Stimulated activated CD4-positive, alpha-beta T cell treated with anti-CD3 and anti-CD28 coated beads, Interleukin-2, amount 100 ng/mL, for 4 hours (primary cell): ENCODE results near the gene TOR1A.
"Not testable (repeated sequence)": the region's sequence is repeated elsewhere in the genome, so short reads cannot be mapped to it uniquely, and the experiment has no call there.

Experiments
- DNase-seq: peaks from one replicate; pipeline ENCODE4 v3.0.0-alpha.2; 2020; ENCODE audit warnings: low read depth

Gene TOR1A

GRCh38 chr9:129781131-129781530 lies 42.8 kb downstream of the TOR1A start:
- no peak for DNase-seq

GRCh38 chr9:129779560-129780190 lies 44.3 kb downstream of the TOR1A start:
- no peak for DNase-seq

DNA sequence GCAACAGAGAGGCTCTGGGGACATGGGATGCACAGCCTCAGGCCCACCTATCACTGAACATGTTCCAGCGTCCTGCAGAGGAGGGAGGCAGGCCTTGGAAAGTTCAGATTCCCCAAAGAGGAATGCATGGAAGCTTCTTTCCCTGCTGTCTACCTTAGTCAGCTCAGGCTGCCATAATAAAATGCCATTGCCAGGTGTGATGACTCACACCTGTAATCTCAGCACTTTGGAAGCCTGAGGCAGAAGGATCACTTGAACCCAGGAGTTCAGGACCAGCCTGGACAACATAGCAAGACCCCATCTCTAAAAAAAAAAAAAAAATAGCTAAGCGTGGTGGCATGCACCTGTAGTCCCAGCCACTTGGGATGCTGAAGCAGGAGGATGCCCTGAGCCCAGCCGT lies 45.5 kb downstream of the TOR1A start:
- DNase-seq: no peak

DNA sequence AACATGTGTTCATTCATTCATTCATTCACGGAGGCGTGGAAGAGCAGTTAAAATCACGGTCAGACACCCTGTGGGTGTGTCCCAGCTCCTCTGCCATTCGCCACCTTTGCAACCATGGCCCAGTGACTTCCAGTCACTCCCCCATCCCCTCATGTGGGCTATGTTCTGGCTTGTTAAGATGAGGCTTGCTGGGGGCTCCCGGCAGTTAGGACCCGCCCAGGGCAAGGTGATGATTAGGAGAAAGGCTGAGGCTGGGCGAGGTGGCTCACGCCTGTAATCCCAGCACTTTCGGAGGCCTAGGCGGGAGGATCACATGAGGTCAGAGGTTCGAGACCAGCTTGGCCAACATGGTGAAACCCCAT lies 46.2 kb downstream of the TOR1A start:
- no peak for DNase-seq

- DNase-seq: no peak
Measured at GRCh38 chr9:129776938-129777768, 46.8 kb downstream of the TOR1A start.

GRCh38 chr9:129776566-129776937 lies 47.4 kb downstream of the TOR1A start:
- no peak for DNase-seq

DNA sequence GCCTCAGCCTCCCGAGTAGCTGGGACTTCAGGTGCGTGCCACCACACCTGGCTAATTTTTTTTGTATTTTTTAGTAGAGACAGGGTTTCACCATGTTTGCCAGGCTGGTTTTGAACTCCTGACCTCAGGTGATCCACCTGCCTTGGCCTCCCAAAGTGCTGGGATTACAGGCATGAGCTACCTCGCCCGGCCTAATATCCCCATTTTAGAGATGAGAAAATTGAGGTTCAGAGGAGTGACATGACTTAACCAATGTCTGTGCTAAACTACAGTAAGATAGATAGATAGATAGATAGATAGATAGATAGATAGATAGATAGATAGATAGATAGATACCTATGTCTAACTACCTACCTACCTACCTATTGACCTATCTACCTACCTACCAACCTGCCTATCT lies 47.8 kb downstream of the TOR1A start:
- DNase-seq: not testable (repeated sequence)

- DNase-seq: no peak
Measured at GRCh38 chr9:129775448-129775798, 48.5 kb downstream of the TOR1A start.

- no peak for DNase-seq
Measured at GRCh38 chr9:129774791-129775447, 49.0 kb downstream of the TOR1A start.

- no peak for DNase-seq
Measured at GRCh38 chr9:129773262-129774048, 50.5 kb downstream of the TOR1A start.

DNA sequence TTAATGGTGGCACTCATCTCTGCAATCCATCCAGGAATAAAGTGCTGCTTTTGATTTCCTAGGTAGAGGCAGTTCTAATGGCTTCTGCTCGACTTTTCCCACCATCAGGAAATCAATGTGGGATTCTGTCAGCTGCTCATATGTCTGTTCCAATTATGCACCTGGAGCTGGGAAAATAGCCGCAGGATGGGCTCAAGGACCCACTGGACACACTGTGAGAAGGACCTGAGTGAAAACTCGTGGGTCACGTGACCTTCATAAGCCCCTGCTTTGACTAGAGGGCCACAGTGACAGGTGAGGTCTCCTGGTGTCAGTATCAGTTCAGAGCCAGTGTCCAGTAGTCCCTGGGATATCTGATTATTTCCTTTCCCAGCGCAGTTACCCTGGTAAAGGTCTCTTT lies 53.2 kb downstream of the TOR1A start:
- DNase-seq: no peak

- no peak for DNase-seq
Measured at GRCh38 chr9:129769669-129770068, 54.3 kb downstream of the TOR1A start.

DNA sequence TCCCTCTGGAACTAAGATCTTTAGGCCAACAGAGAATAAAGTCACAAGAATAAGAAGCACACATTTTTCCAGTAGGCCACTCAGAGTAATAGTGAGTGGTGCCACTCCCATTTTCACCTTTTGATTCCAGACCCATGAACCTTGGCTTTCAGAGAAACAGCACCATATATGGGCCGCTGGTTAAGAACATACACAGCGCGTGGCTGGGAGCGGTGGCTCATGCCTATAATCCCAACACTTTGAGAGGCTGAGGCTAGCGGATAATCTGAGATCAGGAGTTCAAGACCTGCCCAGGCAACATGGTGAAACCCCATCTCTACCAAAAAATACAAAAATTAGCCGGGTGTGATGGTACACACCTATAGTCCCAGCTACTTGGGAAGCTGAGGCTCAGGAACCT lies 55.5 kb downstream of the TOR1A start:
- DNase-seq: no peak

DNA sequence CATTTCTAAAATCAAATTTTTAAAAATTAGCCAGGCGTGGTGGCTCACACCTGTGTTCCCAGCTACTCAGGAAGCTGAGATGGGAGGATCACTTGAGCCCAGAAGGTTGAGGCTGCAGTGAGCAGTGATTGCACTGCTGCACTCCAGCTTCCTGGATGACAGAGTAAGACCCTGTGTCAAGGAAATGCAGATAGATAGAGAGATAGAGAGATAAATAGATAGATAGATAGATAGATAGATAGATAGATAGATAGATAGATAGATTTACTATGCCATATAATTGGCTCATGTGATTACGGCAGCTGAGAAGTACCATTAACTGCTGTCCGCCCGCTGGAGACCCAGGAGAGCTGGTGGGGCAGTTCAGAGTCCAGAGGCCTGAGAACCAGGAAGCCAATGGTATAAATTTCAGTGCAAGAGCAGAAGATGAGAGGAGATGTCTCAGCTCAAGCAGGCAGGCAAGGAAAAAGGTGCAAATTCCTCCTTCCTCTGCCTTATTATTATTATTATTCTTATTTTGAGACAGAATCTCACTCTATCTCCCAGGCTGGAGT lies 58.1 kb downstream of the TOR1A start:
- no peak for DNase-seq

DNA sequence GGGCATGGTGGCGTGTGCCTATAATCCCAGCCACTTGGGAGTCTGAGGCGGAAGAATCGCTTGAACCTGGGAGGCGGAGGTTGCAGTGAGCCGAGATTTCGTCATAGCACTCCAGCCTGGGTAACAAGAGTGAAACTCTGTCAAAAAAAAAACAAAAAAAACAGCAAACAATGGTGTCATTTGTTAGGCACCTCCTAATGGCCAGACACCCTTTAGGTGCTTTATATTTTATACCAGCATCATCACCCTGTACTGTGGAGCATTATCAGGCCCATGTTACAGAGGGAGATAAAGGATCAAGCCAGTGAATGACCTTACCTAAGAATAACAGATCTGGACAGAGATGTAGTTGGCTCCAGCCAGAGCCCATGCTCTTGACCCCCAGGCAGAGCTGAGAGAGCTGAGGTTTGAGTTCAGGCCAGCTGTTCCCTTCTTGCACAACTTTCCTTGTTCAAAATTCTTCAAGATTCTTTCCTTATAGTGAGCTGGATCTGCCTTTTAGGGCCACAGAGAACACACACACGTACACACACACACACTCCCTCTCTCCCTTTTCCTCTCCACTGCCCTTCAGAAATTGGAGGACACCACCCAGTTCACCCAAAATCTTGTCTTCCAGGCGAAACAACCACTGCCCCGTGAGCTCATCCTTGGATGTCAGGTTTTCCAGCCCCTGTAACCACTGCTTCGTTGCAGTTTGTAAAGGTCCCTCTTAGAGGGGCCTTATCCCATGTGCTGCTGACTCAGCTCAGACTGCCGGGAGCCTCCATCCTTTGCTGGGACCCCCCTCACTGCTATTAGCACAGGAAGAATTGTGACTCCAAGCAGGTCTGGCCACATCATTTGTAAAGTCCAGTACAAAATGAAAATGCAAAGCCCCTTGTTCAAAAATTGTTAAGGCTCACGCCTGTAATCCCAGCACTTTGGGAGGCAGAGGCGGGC lies 60.7 kb downstream of the TOR1A start:
- DNase-seq: no peak
